ENCODE measurements around the gene LY6G6C. TPM values are rescaled to one million over a fixed set of nuclear protein-coding genes. Genes with fewer than 3 reads are reported as not detected.

LY6G6C gene
- polyA plus RNA-seq, 1 donor = 0.62 TPM

DNA sequence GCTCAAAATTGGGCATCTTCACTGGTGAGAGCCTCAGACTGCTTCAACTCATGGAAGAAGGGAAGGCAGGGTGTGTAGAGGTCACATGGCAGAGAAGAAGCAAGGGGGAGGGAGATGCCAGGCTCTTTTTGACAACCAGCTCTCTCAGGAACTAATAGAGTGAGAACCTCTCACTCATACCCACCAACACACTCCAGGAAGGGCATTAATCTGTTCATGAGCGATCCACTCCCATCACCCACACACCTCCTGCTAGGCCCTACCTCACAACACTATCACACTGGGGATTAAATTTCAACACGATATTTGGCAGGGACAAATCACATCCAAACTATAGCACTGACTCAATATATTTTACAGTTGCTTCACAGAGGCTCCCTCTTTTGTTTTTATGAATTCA is 20.3 kb upstream of the LY6G6C start:
- DNase-seq (ENCODE audit: low read depth) = no peak

- no peak for DNase-seq (ENCODE audit: low read depth)
These were observed 19.1 kb upstream of the LY6G6C start for GRCh38 chr6:31740397-31741223.

- DNase-seq (ENCODE audit: low read depth) = peak; percentile 98
These were observed 18.3 kb upstream of the LY6G6C start, which contains the start of gene MSH5 for GRCh38 chr6:31739639-31740396. TSS of gene MSH5 (plus strand) at chr6:31740005. CDS start at chr6:31740467, 462 bp downstream.

GRCh38 chr6:31737991-31738979 is 16.7 kb upstream of the LY6G6C start:
- DNase-seq (ENCODE audit: low read depth) = no peak

DNA sequence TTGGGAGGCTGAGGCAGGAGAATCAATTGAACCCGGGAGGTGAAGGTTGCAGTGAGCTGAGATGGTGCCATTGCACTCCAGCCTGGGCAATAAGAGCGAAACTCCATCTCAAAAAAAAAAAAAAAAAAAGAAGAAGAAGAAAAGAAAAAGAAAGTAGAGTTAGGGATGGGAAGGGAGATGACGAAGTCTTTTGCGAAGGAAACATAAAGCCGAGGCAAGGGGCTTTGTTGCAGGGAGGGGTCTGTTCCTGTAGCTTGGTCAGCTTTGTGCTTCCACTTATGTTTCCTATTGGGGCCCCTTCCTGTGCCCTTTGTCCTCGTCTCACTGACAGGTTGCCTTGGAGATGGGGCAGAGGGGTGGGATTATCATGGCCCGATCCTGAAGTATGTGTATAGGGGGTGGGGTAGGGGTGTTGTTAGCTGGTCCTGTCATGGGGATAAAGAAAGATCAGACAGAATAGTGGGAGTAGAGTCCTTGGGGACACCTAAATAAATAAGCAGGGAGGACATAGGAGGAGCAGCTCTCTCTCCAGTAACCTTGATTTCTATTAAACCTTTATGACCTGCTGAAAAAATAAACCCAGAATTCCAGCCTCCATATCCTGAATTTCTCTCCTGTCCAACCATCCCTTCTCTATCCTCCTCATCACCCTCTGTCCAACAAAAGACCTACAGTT is 15.9 kb upstream of the LY6G6C start:
- DNase-seq (ENCODE audit: low read depth) = no peak

DNA sequence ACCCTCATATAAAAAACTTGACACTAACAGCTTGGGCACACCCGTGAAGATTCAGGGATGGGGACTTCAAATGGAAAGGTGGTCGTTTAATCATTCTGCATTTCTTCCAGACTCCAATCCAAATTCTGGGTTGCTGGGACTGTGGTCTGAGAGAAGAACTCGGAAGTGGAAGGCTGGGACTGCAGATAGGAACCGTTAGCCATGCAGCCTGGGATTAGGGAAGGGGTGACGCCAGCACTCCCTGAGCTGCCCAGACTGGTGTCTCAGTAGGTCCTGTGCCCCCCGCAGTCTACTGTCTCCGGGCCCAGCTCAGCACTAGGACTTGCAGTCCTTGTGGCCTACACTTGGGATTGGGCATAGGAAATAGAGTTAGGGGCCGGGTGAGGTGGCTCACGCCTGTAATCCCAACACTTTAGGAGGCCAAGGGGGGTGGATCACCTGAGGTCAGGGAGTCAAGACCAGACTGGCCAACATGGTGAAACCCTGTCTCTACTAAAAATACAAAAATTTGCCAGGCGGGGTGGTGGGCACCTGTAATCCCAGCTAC is 15.3 kb upstream of the LY6G6C start:
- DNase-seq (ENCODE audit: low read depth) = no peak

DNA sequence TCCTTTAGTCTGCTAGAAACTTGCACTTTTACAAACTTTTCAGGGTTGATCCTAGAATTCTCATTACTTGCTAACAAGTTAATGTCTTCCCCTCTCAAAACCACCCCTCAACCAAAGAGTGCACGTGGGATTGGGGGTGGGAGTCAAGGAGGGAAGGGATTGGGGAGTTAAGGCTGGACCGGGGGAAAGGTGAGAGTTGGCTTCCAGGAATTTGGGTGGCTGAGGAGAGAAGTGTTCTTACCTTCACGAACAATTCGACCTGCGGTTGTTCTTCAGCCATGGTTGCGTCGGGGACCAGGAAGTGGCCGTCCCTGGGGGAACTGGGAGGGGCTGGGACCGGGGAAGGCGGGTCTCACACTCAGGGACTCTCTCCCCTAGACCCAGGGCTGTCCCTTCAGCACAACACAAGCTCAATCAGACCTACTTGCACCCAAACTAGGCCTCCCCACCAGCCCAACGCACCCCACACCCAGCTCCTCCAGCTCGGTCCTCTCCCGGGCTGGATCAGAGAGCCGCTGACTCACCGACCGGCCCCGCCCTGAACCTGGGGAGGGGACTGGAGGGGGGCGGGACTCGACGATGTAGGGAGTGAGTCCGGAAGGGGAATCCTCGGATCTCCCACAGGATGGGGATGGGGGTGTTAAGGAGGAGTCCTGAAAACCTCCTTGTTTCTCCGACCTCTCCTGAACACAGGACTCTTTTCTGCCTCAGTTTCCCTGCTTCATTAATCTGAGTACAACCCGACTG is 14.6 kb upstream of the LY6G6C start, which contains the start of gene CLIC1:
Gene CLIC1, minus strand, starts transcription at position 510 of the 747 bp plus-strand sequence. Its CDS starts 230 bp downstream, at position 280.
- DNase-seq (ENCODE audit: low read depth) = no peak

GRCh38 chr6:31734821-31735406 is 13.4 kb upstream of the LY6G6C start:
- DNase-seq (ENCODE audit: low read depth) = no peak

DNA sequence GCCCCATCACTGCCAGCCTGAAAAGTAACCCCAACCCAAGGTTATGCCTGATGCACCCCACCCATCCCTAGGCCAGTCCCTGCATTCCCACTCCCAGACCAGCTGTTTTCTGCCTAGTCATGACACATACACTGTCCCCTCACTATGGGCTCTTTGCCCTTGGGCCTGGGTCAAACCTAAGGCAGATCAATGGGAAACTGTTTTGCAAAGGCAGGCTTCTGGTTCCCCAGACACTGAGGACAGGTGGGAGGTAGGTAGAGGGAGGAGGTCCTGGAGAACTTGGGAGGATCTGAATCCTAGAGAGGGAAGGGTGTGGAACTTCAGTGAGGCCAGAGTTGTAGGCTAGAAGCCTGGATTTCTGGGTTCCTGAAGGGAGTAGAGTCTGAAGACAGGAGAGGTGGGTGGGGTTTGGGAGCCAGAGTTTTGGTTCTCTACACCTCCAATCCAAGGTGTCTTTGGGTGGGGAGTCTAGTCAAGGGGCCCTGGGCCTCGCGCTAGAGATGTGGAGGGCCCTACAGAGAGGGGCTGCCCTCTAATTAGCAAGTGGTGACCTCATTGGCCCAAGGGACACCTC is 12.8 kb upstream of the LY6G6C start:
- no peak for DNase-seq (ENCODE audit: low read depth)

GRCh38 chr6:31733734-31734133 is 12.2 kb upstream of the LY6G6C start:
- DNase-seq (ENCODE audit: low read depth) = no peak

GRCh38 chr6:31732029-31732428 is 10.5 kb upstream of the LY6G6C start:
- DNase-seq (ENCODE audit: low read depth) = no peak

DNA sequence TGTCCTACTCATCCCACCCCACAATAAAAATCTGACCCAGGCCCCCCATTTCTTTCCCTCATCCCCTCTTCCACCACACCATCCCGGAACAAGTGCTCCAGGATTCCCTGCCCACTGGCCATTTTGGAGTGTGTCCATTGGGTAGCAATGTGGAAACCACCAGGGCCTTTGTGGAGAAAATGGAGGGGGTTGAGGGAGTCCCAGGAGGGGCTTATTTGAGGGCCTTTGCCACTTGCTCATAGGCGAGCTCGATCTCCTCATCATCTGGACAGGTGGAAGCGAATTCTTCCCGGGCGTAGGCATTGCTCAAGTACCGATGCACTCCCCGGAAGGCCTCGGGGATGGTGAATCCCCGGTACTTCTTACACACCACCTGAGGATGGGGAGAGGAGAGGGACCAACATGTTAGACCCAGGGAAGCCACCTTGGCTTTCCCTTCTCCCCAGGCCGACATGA is 9.1 kb upstream of the LY6G6C start:
- DNase-seq (ENCODE audit: low read depth) = no peak

DNA sequence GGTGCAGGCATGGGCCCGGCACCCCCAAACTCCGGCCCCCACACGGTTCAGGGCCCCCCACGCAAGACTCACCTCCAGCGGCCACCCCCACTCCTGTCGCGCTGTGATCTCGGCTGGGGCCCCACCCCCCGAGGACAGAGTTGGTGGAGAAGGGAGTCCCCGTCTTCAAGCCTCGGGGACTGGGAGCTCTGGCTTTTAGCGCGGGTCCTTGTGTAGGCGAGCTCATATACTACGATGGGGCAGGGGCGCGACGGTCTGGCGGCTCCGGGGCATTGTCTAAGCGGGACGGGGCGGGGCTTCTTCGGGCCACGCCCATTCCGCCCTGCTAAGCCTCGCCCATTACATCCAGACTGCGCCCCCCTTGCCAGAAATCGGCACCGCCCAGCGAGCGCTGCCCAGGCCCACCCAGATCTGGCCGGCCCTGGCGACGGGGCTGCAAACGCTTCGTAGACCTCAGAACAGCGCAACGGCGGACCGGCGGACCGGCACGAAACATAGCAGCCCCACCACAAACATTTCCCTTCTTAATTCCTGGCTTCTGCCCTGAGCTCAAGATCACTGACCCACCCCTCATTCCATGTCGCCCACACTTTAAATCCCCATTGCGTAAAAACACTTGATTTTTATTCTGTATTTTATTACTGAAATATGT is 8.6 kb upstream of the LY6G6C start:
- DNase-seq (ENCODE audit: low read depth) = peak; percentile 74

DNA sequence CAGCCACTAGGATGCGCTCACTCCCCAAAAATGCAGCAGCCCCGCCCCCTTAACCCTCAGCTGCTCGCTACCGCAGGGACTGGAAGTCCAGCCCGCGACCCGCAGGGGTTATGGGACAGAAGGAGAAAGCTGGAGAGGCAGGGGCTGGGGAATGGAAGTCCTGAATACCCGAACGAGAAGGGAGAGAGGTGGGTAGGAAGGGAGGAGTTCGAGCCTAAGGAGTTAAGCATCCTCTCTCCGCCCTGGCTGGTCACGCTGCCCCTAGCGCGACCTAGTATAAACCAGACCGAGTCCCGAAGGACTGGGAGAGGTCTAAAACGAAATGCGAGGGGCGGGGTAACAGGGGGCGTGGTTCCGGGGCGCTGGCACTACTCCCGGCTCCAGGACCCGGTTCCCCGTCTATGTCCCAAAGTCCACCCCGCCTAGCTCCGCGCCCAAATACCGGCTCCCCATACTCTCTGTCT is 8.0 kb upstream of the LY6G6C start:
- peak; percentile 87 for DNase-seq (ENCODE audit: low read depth)

DNA sequence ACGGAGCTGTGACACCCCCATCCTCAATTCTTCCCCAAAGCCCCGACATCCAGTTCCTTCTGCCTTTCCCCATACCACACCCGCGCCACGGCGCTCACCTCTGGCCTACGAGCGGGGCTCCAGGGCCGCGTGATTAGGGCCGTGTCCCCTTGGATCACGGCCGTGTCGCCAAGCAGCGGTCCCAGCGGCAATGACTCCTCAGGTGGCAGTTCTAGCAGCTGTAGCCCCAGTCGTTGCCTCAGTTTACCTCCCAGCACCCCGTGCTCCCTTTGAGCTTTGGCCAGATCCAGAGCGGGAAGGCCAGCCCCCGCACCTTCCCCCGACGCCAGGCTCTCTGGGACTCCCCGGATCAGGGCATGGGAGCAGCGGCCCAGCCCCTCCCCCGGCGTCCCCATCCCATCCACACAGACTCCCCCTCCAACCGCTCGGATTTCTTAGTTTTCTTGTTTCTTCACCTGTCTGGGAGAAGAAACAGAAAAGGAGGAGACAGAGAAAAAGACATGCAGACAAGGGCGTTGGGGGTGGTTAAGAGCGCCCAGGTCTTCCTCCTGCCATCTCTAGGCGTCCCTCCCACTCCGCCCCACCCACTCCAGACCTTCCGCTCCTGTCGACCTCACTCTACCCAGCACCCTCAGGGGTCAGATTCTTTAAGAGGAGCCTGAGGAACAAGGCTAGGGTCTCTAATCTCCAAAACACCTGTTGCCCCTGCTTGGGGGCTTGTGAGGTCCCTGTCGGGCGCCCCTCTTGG is 7.4 kb upstream of the LY6G6C start, which contains the start of gene DDAH2:
Gene DDAH2, minus strand, starts transcription at position 533 of the 748 bp plus-strand sequence. Its CDS starts 138 bp downstream, at position 395.
- no peak for DNase-seq (ENCODE audit: low read depth)

- DNase-seq (ENCODE audit: low read depth) = no peak
These were observed 6.4 kb upstream of the LY6G6C start for GRCh38 chr6:31727717-31728671.

All from forelimb muscle (tissue), 1 donor.